Left ventricle myocardium inferior (tissue), 1 donor: ENCODE measurements around the gene PLPP2. TPM values are rescaled to one million over a fixed set of nuclear protein-coding genes. Genes with fewer than 3 reads are reported as not detected.

ENCODE experiments used
- DNase-seq: peaks from one replicate; pipeline ENCODE4 v3.0.0-alpha.2; 2020
- H3K27ac ChIP-seq: fragments of 200-600 bp; replicated peaks from 2 replicates; pipeline ENCODE4 v1.8.0; 2021
- H3K27me3 ChIP-seq: fragments of 200-600 bp; 2 replicates; pipeline ENCODE4 v1.8.0; 2021; ENCODE audit warnings: low read depth
- H3K36me3 ChIP-seq: fragments of 200-600 bp; 2 replicates; pipeline ENCODE4 v1.8.0; 2021
- H3K4me1 ChIP-seq: fragments of 200-600 bp; 2 replicates; pipeline ENCODE4 v1.8.0; 2021
- H3K4me3 ChIP-seq: fragments of 200-600 bp; 2 replicates; pipeline ENCODE4 v1.8.0; 2021; ENCODE audit warnings: mild to moderate bottlenecking, moderate library complexity
- H3K9me3 ChIP-seq: fragments of 200-600 bp; replicated peaks from 2 replicates; pipeline ENCODE4 v1.8.0; 2021
- CTCF ChIP-seq: fragments of 200-600 bp; IDR thresholded peaks from 2 replicates; pipeline ENCODE4 v1.8.0; 2021; ENCODE audit warnings: antibody characterized with exemption, mild to moderate bottlenecking, borderline replicate concordance
- intact Hi-C: fragments of 100-400 bp; cut with micrococcal nuclease; formaldehyde crosslinking; loops from one replicate; pipeline ENCODE4 v1.11.0; 2022
- total RNA-seq: library from RNA; stranded (reverse); fragmentation: NEBNext Ultra II Directional; extraction: Animal tissue kit (Norgen Biotek cat#: 25700); gene quantifications from one replicate; pipeline ENCODE4 v1.2.1, GENCODE V29; 2021
- donor health status: DM: no; HTN: yes; CAD: no; lungs with severe emphysema.

Gene PLPP2
- total RNA-seq, 1 donor from 2014 or later, result not detected

GRCh38 chr19:294341-294945, 3.2 kb upstream of the PLPP2 start:
- DNase-seq, result no peak
- no peak overlapping the region for H3K27ac ChIP-seq
- H3K36me3 ChIP-seq, result no peaks in the 10 kb centered on the region
- peaks cover 43% of the 10 kb centered on the region for H3K4me1 ChIP-seq
- H3K9me3 ChIP-seq, result no peaks in the 10 kb centered on the region
- TF ChIP-seq CTCF, result no peak
- peaks cover 60% of the 10 kb centered on the region for H3K27me3 ChIP-seq
- intact Hi-C loops, result no loop called here
- H3K4me3 ChIP-seq, result peak overlapping the region; percentile 51

- H3K4me1 ChIP-seq, result peaks cover 43% of the 10 kb centered on the region
- H3K9me3 ChIP-seq, result no peaks in the 10 kb centered on the region
- no peaks in the 10 kb centered on the region for H3K36me3 ChIP-seq
- H3K27ac ChIP-seq, result no peak overlapping the region
- no peak for TF ChIP-seq CTCF
- no peak overlapping the region for H3K4me3 ChIP-seq
- no peak for DNase-seq
- H3K27me3 ChIP-seq, result peaks cover 69% of the 10 kb centered on the region
- intact Hi-C loops, result no loop called here
Measured at GRCh38 chr19:293436-294110, 2.4 kb upstream of the PLPP2 start.

GRCh38 chr19:292951-293350, 1.7 kb upstream of the PLPP2 start:
- intact Hi-C loops, result no loop called here
- no peaks in the 10 kb centered on the region for H3K9me3 ChIP-seq
- no peak overlapping the region for H3K27ac ChIP-seq
- no peak for DNase-seq
- no peak for TF ChIP-seq CTCF
- H3K27me3 ChIP-seq, result peaks cover 73% of the 10 kb centered on the region
- H3K4me3 ChIP-seq, result no peak overlapping the region
- H3K36me3 ChIP-seq, result no peaks in the 10 kb centered on the region
- peaks cover 43% of the 10 kb centered on the region for H3K4me1 ChIP-seq

- Histone ChIP-seq H3K27me3 (peaks cover 77% of the 10 kb centered on the region), H3K4me1 (peaks cover 43% of the 10 kb centered on the region), H3K9me3 (no peaks in the 10 kb centered on the region), H3K4me3 (no peak overlapping the region), H3K27ac (no peak overlapping the region), H3K36me3 (no peaks in the 10 kb centered on the region)
- no peak for TF ChIP-seq CTCF
- intact Hi-C loops, result no loop called here
- no peak for DNase-seq
Measured at GRCh38 chr19:292281-292884, 1.2 kb upstream of the PLPP2 start.

- no peaks in the 10 kb centered on the region for H3K36me3 ChIP-seq
- peaks cover 77% of the 10 kb centered on the region for H3K27me3 ChIP-seq
- no peaks in the 10 kb centered on the region for H3K9me3 ChIP-seq
- H3K27ac ChIP-seq, result no peak overlapping the region
- intact Hi-C loops, result no loop called here
- no peak for DNase-seq
- peak overlapping the region; percentile 54 for H3K4me3 ChIP-seq
- H3K4me1 ChIP-seq, result peaks cover 43% of the 10 kb centered on the region
- TF ChIP-seq CTCF, result no peak
Measured at GRCh38 chr19:291561-292280, 518 bp upstream of the PLPP2 start.
